Upper lobe of left lung (tissue), 4 donors: Measurements from ENCODE around the gene ZNF69.
"Not testable (repeated sequence)": the region's sequence is repeated elsewhere in the genome, so short reads cannot be mapped to it uniquely, and the experiment has no call there.

ENCODE experiments used
- EP300 ChIP-seq, 4 donors: sonication (generic); formaldehyde crosslinking; IDR thresholded peaks; one replicate each; pipeline ENCODE4 v1.5.1; 2017; ENCODE audit warnings: antibody characterized with exemption in 4 of 4, control low read depth in 2 of 4
- POLR2A ChIP-seq, 4 donors: fragments of 450-650 bp; IDR thresholded peaks; one replicate each; pipeline ENCODE4 v1.5.1; 2016 to 2017; ENCODE audit warnings: antibody characterized with exemption in 4 of 4, mild to moderate bottlenecking in 2 of 4
- POLR2AphosphoS5 ChIP-seq, 2 donors: sonication (generic); formaldehyde crosslinking; IDR thresholded peaks; one replicate each; pipeline ENCODE4 v1.5.1; 2017; ENCODE audit warnings: antibody characterized with exemption in 2 of 2
- TF ChIP-seq, protein P1 (sequence below), 6 experiments: fragments of 450-650 bp in 4 of 6; fragments of 200-600 bp in 2 of 6; sonication (generic) in 2 of 6; IDR thresholded peaks; one replicate each; pipeline ENCODE4 v1.5.1; 2016 to 2019; ENCODE audit warnings: antibody characterized with exemption in 6 of 6

DNA sequence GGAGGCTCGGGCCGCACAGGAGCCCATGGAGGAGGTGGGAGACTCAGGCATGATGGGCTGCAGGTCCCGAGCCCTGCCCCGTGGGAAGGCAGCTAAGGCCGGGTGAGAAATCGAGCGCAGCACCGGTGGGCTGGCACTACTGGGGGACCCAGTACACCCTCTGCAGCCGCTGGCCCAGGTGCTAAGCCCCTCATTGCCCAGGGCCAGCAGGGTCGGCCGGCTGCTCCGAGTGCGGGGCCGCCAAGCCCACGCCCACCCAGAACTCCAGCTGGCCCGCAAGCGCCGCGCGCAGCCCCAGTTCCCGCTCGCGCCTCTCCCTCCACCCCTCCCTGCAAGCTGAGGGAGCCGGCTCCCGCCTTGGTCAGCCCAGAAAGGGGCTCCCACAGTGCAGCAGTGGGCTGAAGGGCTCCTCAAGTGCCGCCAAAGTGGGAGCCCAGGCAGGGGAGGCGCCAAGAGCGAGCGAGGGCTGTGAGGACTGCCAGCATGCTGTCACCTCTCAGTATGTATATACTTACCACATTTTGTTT, 53.8 kb downstream of the ZNF69 start:
- TF ChIP-seq, protein P1, sequence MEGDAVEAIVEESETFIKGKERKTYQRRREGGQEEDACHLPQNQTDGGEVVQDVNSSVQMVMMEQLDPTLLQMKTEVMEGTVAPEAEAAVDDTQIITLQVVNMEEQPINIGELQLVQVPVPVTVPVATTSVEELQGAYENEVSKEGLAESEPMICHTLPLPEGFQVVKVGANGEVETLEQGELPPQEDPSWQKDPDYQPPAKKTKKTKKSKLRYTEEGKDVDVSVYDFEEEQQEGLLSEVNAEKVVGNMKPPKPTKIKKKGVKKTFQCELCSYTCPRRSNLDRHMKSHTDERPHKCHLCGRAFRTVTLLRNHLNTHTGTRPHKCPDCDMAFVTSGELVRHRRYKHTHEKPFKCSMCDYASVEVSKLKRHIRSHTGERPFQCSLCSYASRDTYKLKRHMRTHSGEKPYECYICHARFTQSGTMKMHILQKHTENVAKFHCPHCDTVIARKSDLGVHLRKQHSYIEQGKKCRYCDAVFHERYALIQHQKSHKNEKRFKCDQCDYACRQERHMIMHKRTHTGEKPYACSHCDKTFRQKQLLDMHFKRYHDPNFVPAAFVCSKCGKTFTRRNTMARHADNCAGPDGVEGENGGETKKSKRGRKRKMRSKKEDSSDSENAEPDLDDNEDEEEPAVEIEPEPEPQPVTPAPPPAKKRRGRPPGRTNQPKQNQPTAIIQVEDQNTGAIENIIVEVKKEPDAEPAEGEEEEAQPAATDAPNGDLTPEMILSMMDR (IDR thresholded peaks at IDR 0.05) = not testable (repeated sequence)
- not testable (repeated sequence) for TF ChIP-seq POLR2A, EP300, POLR2AphosphoS5 (IDR thresholded peaks at IDR 0.05)
